Aorta (tissue), 5 donors: Measurements from ENCODE around the gene SPECC1L. TPM values are rescaled to one million over a fixed set of nuclear protein-coding genes. Genes with fewer than 3 reads are reported as not detected.

Source experiments
- ATAC-seq: fragments of 200-7000 bp; cut with Tn5 transposase; one replicate; pipeline ENCODE4 v1.9.1; 2022; ENCODE audit warnings: moderate library complexity; ENCODE audit not compliant: low FRiP score
- DNase-seq, 2 donors: peaks; one replicate each; pipeline ENCODE4 v3.0.0-alpha.2; 2020
- H3K27ac ChIP-seq, 2 donors: one replicate each; pipeline ENCODE4 v1.5.1; 2013; ENCODE audit warnings: low read length in 2 of 2, mild to moderate bottlenecking in 2 of 2, moderate library complexity in 2 of 2, control low read depth in 1 of 2, inconsistent platforms in 1 of 2, low read depth in 1 of 2
- H3K27me3 ChIP-seq, 2 donors: one replicate each; pipeline ENCODE4 v1.6.1; 2013; ENCODE audit warnings: control low read depth in 1 of 2, low read length in 1 of 2, mild to moderate bottlenecking in 1 of 2, moderate library complexity in 1 of 2; ENCODE audit not compliant: insufficient read depth in 2 of 2, control insufficient read depth in 1 of 2
- H3K36me3 ChIP-seq, 2 donors: one replicate each; pipeline ENCODE4 v1.6.1; 2013; ENCODE audit warnings: control low read depth in 1 of 2, low read length in 1 of 2, mild to moderate bottlenecking in 1 of 2; ENCODE audit not compliant: insufficient read depth in 2 of 2, control insufficient read depth in 1 of 2
- H3K4me1 ChIP-seq, 2 donors: one replicate each; pipeline ENCODE4 v1.6.1; 2013; ENCODE audit warnings: low read length in 2 of 2, control low read depth in 1 of 2, mild to moderate bottlenecking in 1 of 2, moderate library complexity in 1 of 2; ENCODE audit not compliant: insufficient read depth in 2 of 2, control insufficient read depth in 1 of 2
- H3K4me3 ChIP-seq, 2 donors: one replicate each; pipeline ENCODE4 v1.5.1; 2013; ENCODE audit warnings: low read length in 2 of 2, control low read depth in 1 of 2, mild to moderate bottlenecking in 1 of 2
- H3K9me3 ChIP-seq: one replicate; pipeline ENCODE4 v1.6.1; 2013; ENCODE audit warnings: mild to moderate bottlenecking, low read length; ENCODE audit not compliant: control insufficient read depth
- WGBS, 2 donors: extraction: QIAGEN DNeasy Blood & Tissue Kit; methylation state at CpG; one replicate each; pipeline ENCODE4 v1.1.7; 2013; 5-methylcytosine and 5-hydroxymethylcytosine counted together
- intact Hi-C, 2 donors: fragments of 100-400 bp; cut with DNase I; formaldehyde crosslinking; loops; one replicate each; pipeline versions ENCODE4 v1.14.2 to v1.15.0; 2022
- polyA plus RNA-seq, 2 donors: library from polyadenylated mRNA; stranded (reverse); fragments of 200-250 nt; gene quantifications; one replicate each; pipeline ENCODE4 v1.2.3, GENCODE V29; 2013
- total RNA-seq, 2 donors: library from RNA; stranded (reverse); fragmentation: NEBNext Ultra II Directional; extraction: Animal tissue kit (Norgen Biotek cat#: 25700); gene quantifications; one replicate each; pipeline ENCODE4 v1.2.1, GENCODE V29; 2021
- donor health status: healthy with polysubstance abuse.
- donor health status: Bipolar disorder and iron deficiency.
- donor health status: DM: no; HTN: no; CAD: no.
- donor health status: DM: no; HTN: no; CAD: no.
- donor health status: DM: yes; HTN: yes; CAD: no.

The SPECC1L gene
- total and polyA plus RNA-seq, 4 donors: 15.0 to 92.0 (median 47.7) TPM

DNA sequence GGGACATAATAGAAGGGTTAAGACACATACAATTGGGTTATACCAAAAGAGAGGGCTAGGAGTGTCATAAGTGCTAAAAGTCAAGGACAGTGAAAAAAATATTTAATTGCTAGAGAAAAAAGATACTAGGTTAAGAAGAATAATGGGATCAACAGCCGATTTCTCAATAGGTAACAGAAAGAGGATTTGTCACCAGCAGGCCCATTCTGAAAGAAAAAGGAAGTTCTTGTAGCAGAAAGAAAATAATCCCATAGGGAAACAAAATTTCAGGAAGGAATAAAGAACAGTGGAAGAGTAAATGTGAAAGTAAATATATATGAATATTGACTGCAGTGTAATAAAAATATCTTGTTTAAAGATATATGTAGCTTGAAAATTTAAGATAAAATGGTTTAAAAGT, 113.5 kb downstream of the SPECC1L start:
- Histone ChIP-seq H3K9me3 (no peaks in the 10 kb centered on the region), H3K36me3 (no peaks in the 10 kb centered on the region), H3K4me3 (no peak overlapping the region), H3K27ac (no peak overlapping the region), H3K27me3 (no peaks in the 10 kb centered on the region), H3K4me1 (no peaks in the 10 kb centered on the region)
- DNase-seq (no peak), ATAC-seq (no peak)
- intact Hi-C loops: loop anchor here in 1 of 2 donors (10.0 kb wide), 1 partner anchor 49 kb away; no protein-coding TSS in a partner anchor
- WGBS, 2 donors: 91 to 92% methylated on average over 1 of the region's 1 CpG

DNA sequence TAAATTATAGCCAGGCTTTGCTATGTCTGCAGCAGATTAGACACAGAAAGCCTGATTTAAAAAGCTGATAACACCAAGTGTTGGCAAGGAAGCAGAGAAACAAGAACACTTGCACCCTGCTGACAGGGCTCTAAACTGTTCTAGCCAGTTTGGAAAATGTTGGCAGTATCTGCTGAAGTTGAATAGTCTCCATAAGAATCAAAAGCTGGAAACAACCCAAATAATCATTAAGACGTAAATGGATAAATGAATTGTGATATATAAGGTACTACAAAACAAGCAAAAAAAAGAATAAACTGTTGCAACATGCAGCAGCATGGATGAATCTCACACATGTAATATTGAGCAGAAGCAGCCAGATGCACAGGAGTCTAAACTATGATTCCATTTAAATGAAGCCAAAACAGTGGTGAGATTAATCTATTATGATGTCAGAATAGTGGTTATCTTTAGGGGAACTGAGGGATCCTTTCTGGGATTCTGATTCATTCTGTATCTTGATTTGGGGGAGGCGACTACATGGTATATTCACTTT, 116.4 kb downstream of the SPECC1L start:
- no peak overlapping the region for H3K4me3 ChIP-seq
- DNase-seq (no peak), ATAC-seq (no peak)
- no peaks in the 10 kb centered on the region for H3K27me3 ChIP-seq
- H3K9me3 ChIP-seq: no peaks in the 10 kb centered on the region
- peaks cover 2 to 6% of the 10 kb centered on the region in 2 donors for H3K4me1 ChIP-seq
- H3K27ac ChIP-seq: no peak overlapping the region
- 68 to 70% methylated on average over 2 of the region's 2 CpGs for WGBS, 2 donors
- intact Hi-C loops: loop anchor here in 1 of 2 donors (10.0 kb wide), 1 partner anchor 52 kb away; no protein-coding TSS in a partner anchor
- no peaks in the 10 kb centered on the region for H3K36me3 ChIP-seq

DNA sequence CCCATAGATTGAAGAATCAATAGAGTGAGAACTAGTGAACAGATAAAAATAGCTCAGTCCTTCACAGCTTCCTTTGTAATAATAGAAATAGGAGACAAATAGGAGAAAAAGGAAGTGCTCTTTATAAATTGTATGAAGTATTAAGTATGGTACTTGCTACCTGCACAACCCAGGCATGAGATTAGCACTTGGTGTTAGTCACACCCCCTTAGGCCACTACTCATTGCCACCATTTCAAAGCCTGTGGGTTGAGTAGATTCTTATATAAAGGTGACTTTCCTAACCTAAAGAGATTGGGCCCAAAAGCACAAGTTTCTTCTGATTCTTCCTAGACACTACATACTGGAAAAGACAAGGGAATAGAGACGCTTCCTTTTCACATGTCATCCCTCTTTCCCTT, 119.0 kb downstream of the SPECC1L start:
- intact Hi-C loops: loop anchor here in 1 of 2 donors (10.0 kb wide), 1 partner anchor 55 kb away; no protein-coding TSS in a partner anchor
- H3K27me3 ChIP-seq: no peaks in the 10 kb centered on the region
- no peaks in the 10 kb centered on the region for H3K9me3 ChIP-seq
- peaks cover 4 to 6% of the 10 kb centered on the region in 2 donors for H3K4me1 ChIP-seq
- H3K36me3 ChIP-seq: peaks cover 0 to 2% of the 10 kb centered on the region in 2 donors
- ATAC-seq (no peak), DNase-seq (no peak)
- 88 to 91% methylated on average over 1 of the region's 1 CpG for WGBS, 2 donors
- H3K4me3 ChIP-seq: no peak overlapping the region
- peak overlapping the region; percentile 25 to 43 for H3K27ac ChIP-seq

DNA sequence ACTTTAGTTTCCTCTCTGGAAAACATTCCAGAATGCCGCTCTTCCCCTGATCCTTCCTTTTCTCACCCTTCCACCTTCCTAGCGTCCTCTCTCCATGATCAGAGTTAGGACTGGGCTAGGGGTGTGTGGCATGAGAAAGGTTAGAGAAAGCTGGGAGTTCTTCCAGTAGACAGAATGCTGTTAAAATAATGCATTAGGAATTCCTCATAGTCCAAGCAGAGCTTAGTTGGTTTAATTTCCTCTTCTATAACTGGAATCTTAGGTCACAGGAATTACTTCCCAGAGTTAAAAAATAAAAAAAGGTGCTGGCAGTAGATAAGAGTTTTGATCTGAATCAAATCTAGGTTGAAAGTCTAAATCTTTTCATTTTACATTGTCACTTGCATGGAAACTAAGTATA, 119.5 kb downstream of the SPECC1L start:
- Histone ChIP-seq H3K36me3 (peaks cover 0 to 2% of the 10 kb centered on the region in 2 donors), H3K27ac (peak overlapping the region; percentile 25 to 60), H3K4me1 (peaks cover 4 to 6% of the 10 kb centered on the region in 2 donors), H3K9me3 (no peaks in the 10 kb centered on the region), H3K27me3 (no peaks in the 10 kb centered on the region), H3K4me3 (no peak overlapping the region)
- ATAC-seq (peak; percentile 15), DNase-seq (no peak)
- WGBS, 2 donors: 43 to 54% methylated on average over 2 of the region's 2 CpGs
- intact Hi-C loops: no loop called here

DNA sequence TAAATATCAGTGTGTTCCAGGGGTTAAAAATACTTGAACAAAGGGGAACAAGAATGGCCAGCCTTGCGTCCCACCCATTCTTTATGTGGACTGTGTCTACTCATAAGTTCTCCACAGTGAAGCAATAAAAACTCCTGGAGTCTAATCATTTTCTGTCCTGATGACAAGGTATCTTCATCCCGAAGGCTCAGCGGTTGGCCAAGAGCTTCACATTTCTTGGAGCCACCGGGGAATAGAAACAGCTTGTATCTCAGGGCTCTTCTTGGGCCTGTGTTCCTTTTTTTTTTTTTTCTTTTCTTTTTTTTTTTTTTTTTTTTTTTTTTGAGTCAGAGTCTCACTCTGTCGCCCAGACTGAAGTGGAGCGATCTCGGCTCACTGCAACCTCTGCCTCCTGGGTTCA, 119.9 kb downstream of the SPECC1L start:
- ATAC-seq (peak; percentile 44), DNase-seq (no peak)
- H3K4me3 ChIP-seq: no peak overlapping the region
- no peaks in the 10 kb centered on the region for H3K27me3 ChIP-seq
- H3K4me1 ChIP-seq: peaks cover 4 to 6% of the 10 kb centered on the region in 2 donors
- H3K27ac ChIP-seq: peak overlapping the region in 1 of 2 donors; percentile 75
- no peaks in the 10 kb centered on the region for H3K9me3 ChIP-seq
- H3K36me3 ChIP-seq: peaks cover 0 to 2% of the 10 kb centered on the region in 2 donors
- intact Hi-C loops: no loop called here
- WGBS, 2 donors: 14 to 20% methylated on average over 7 of the region's 7 CpGs

DNA sequence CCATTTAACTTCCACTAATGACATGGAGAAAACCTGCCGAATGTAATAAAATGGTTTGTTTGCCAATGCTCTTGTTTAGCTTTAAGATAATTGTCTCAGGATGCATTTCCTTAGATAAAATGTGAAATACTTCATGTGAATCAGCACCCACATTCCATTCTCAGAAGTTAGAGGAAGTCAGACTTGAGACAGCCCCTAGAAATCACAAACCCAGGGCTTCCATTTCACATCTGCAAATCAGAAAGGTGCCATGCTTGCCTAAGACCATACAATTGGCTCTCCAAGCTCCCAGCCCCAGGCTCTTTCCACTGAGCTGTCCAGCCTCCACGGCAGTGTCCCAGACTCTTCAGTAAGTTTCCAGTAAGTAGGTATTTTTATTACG, 121.2 kb downstream of the SPECC1L start:
- Histone ChIP-seq H3K4me3 (no peak overlapping the region), H3K9me3 (no peaks in the 10 kb centered on the region), H3K27ac (no peak overlapping the region), H3K27me3 (no peaks in the 10 kb centered on the region), H3K4me1 (peaks cover 4 to 6% of the 10 kb centered on the region in 2 donors), H3K36me3 (peaks cover 0 to 2% of the 10 kb centered on the region in 2 donors)
- intact Hi-C loops: no loop called here
- ATAC-seq (no peak), DNase-seq (no peak)
- WGBS, 2 donors: 44 to 54% methylated on average over 3 of the region's 3 CpGs

DNA sequence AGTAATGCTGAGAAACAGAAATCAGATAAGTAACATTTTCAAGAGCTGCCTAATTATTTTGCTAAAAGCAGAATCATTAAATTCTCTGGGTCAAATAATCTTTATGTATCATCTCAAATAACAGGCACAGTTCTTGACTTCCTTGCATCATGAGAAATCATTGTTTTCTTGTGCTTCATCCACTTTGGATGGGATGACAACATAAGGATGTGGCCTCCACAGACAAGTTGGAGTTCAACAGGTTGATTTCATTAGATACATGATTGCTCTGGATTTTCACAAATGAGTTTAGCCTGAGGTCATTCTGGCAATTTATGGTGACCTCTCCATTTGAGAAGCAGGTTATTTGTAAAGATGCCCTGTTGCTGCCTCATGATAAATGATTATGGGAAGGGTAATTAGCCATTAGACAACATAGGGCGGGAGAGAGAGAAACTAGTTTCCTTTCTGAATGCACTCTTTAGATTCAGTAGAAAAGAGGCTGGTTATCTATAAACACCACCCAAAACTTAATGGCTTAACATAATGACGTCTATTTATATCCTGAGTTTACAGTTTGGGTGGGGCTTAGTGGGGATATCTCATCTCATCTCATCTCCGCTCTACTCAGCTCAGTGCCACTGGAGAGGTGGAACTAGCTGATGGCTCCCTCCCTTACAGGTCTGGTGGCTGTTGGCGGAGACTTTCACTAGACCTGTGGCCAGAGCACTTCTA, 121.7 kb downstream of the SPECC1L start:
- ATAC-seq: no peak
- WGBS, 2 donors: 95 to 97% methylated on average over 4 of the region's 4 CpGs

DNA sequence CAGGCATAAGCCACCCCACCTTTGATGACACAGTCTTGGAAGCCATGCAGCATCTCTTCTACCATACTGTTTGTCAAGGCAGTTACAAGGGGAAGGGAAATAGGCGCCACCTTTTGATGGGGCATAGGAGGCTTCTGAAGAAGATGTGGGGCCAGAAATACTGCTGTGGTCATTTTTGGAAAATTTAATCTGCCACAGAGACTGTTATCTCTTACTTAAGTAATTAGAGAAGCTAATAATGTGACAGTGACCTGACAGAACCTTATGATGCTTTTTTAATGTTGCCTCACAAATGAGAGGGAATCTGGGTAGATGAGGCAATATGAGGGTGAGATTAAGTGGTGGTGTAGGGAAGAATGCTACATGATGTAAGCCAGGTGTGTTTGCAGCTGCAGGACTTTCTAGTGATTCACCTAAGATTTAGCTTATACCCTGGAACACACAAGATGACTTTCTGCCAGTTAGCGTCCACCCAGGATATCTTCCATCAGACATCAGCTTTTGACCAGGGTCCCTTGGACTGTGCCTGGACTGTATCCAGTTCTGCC, 122.5 kb downstream of the SPECC1L start:
- H3K4me3 ChIP-seq: no peak overlapping the region
- 91 to 97% methylated on average over 2 of the region's 2 CpGs for WGBS, 2 donors
- H3K27ac ChIP-seq: peak overlapping the region in 1 of 2 donors; percentile 14
- ATAC-seq: no peak
- peaks cover 4 to 6% of the 10 kb centered on the region in 2 donors for H3K4me1 ChIP-seq
- peaks cover 0 to 4% of the 10 kb centered on the region in 2 donors for H3K36me3 ChIP-seq
- no peaks in the 10 kb centered on the region for H3K27me3 ChIP-seq
- intact Hi-C loops: no loop called here
- H3K9me3 ChIP-seq: no peaks in the 10 kb centered on the region
- no peak for DNase-seq

More for the DNA sequence above, 121.7 kb downstream of the SPECC1L start:
- Histone ChIP-seq H3K27ac (peak overlapping the region in 1 of 2 donors; percentile 14), H3K27me3 (no peaks in the 10 kb centered on the region), H3K36me3 (peaks cover 0 to 2% of the 10 kb centered on the region in 2 donors), H3K9me3 (no peaks in the 10 kb centered on the region), H3K4me1 (peaks cover 4 to 6% of the 10 kb centered on the region in 2 donors), H3K4me3 (no peak overlapping the region)
- DNase-seq: no peak
- intact Hi-C loops: no loop called here
